GM12874 (cell line): ENCODE measurements around the gene MAEL.

Experiments used
- CTCF ChIP-seq: IDR thresholded peaks from 2 replicates; pipeline ENCODE4 v1.5.1; 2011; ENCODE audit warnings: low read depth, mild to moderate bottlenecking, control low read depth, low read length, moderate library complexity; ENCODE audit not compliant: insufficient read depth

The MAEL gene

GRCh38 chr1:166972193-166972592, 16.9 kb upstream of the MAEL start:
- no peak for TF ChIP-seq CTCF

GRCh38 chr1:166972826-166973225, 16.3 kb upstream of the MAEL start:
- no peak for TF ChIP-seq CTCF

- no peak for TF ChIP-seq CTCF
Measured at GRCh38 chr1:166974647-166975345, 14.3 kb upstream of the MAEL start.

GRCh38 chr1:166975361-166976129, 13.5 kb upstream of the MAEL start, which contains the start of gene ILDR2:
TSS of gene ILDR2 (minus strand) at chr1:166975540. CDS start at chr1:166975268, 272 bp downstream.
- no peak for TF ChIP-seq CTCF

GRCh38 chr1:166977951-166978350, 11.1 kb upstream of the MAEL start:
- TF ChIP-seq CTCF = no peak

GRCh38 chr1:166978821-166979220, 10.3 kb upstream of the MAEL start:
- TF ChIP-seq CTCF = no peak

- TF ChIP-seq CTCF = no peak
Measured at GRCh38 chr1:166980383-166980782, 8.7 kb upstream of the MAEL start.
